ENCODE measurements around the gene RNF11.

- TF ChIP-seq, protein P1, sequence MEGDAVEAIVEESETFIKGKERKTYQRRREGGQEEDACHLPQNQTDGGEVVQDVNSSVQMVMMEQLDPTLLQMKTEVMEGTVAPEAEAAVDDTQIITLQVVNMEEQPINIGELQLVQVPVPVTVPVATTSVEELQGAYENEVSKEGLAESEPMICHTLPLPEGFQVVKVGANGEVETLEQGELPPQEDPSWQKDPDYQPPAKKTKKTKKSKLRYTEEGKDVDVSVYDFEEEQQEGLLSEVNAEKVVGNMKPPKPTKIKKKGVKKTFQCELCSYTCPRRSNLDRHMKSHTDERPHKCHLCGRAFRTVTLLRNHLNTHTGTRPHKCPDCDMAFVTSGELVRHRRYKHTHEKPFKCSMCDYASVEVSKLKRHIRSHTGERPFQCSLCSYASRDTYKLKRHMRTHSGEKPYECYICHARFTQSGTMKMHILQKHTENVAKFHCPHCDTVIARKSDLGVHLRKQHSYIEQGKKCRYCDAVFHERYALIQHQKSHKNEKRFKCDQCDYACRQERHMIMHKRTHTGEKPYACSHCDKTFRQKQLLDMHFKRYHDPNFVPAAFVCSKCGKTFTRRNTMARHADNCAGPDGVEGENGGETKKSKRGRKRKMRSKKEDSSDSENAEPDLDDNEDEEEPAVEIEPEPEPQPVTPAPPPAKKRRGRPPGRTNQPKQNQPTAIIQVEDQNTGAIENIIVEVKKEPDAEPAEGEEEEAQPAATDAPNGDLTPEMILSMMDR (IDR thresholded peaks at IDR 0.05; ENCODE audit: low read depth, low read length, missing input control), result no peak
- TF ChIP-seq RAD21 (IDR thresholded peaks at IDR 0.05), result no peak
- TF ChIP-seq NR2F2 (IDR thresholded peaks at IDR 0.05), result no peak
- no peak for TF ChIP-seq GABPA (IDR thresholded peaks at IDR 0.05 in 1 of 2, conservative IDR thresholded peaks at IDR 0.05 in 1 of 2)
- no peak for TF ChIP-seq TAF1 (conservative IDR thresholded peaks at IDR 0.05)
- TF ChIP-seq, protein P2, sequence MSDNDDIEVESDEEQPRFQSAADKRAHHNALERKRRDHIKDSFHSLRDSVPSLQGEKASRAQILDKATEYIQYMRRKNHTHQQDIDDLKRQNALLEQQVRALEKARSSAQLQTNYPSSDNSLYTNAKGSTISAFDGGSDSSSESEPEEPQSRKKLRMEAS (IDR thresholded peaks at IDR 0.05), result no peak
- no peak for TF ChIP-seq YY1 (IDR thresholded peaks at IDR 0.05)
Observed at GRCh38 chr1:51294566-51295184, 58.6 kb downstream of the RNF11 start.
